IMR-90 (cell line): ENCODE measurements around the gene RPN2. TPM values are rescaled to one million over a fixed set of nuclear protein-coding genes. Genes with fewer than 3 reads are reported as not detected.

Experiments used
- ATAC-seq: fragments of 200-7000 bp; cut with Tn5 transposase; 2 replicates; pipeline ENCODE4 v1.9.1; 2020; ENCODE audit warnings: low read depth, mild to moderate bottlenecking, moderate library complexity
- BruUV-seq: library from RNA; stranded (reverse); fragments of 400-500 nt; replicated peaks from 2 replicates; lab custom pipeline; 2021; lab: Mats Ljungman, UMichigan
- CTCF ChIA-PET: fragments of 300-600 bp; formaldehyde crosslinking; extraction: SDS; loops from one replicate; lab custom pipeline; 2021; ENCODE audit warnings: antibody characterized with exemption; lab: Yijun Ruan, JAX
- POLR2A ChIA-PET: fragments of 300-600 bp; sonication (Branson Sonifier 250); formaldehyde crosslinking; loops from one replicate; lab custom pipeline; 2022; ENCODE audit warnings: antibody characterized with exemption; ENCODE audit not compliant: unreplicated experiment; lab: Charles Lee
- DNase-seq: peaks from one replicate; pipeline ENCODE4 v3.0.0; 2013
- H2AFZ ChIP-seq: replicated peaks from 2 replicates; pipeline ENCODE3; 2013; ENCODE audit warnings: low read length, mild to moderate bottlenecking; ENCODE audit not compliant: poor library complexity
- H2AK5ac ChIP-seq: 2 replicates; pipeline ENCODE4 v1.6.1; 2013; ENCODE audit warnings: low read depth, low read length, inconsistent platforms
- H2AK9ac ChIP-seq: replicated peaks from 2 replicates; pipeline ENCODE3; 2013; ENCODE audit warnings: mild to moderate bottlenecking, low read depth, low read length, moderate library complexity; ENCODE audit not compliant: poor library complexity
- H2BK120ac ChIP-seq: 2 replicates; pipeline ENCODE4 v1.6.1; 2013; ENCODE audit warnings: low read depth, low read length, inconsistent platforms
- H2BK15ac ChIP-seq: 3 replicates; pipeline ENCODE4 v1.6.1; 2013; ENCODE audit warnings: low read depth, low read length, inconsistent platforms
- H2BK20ac ChIP-seq: 2 replicates; pipeline ENCODE4 v1.6.1; 2013; ENCODE audit warnings: low read depth, mild to moderate bottlenecking, inconsistent platforms, low read length, moderate library complexity
- H2BK5ac ChIP-seq: 2 replicates; pipeline ENCODE4 v1.6.1; 2013; ENCODE audit warnings: mild to moderate bottlenecking, low read depth, low read length, inconsistent platforms; ENCODE audit not compliant: poor library complexity, severe bottlenecking
- H3K14ac ChIP-seq: replicated peaks from 2 replicates; pipeline ENCODE4 v1.6.1; 2013; ENCODE audit warnings: low read depth, low read length, inconsistent platforms
- H3K18ac ChIP-seq: 2 replicates; pipeline ENCODE4 v1.6.1; 2013; ENCODE audit warnings: low read depth, low read length, control low read depth
- H3K23ac ChIP-seq: 2 replicates; pipeline ENCODE4 v1.6.1; 2013; ENCODE audit warnings: low read depth, low read length, inconsistent platforms
- H3K27ac ChIP-seq: 2 replicates; pipeline ENCODE4 v1.5.1; 2013; ENCODE audit warnings: mild to moderate bottlenecking, control low read depth, low read length; ENCODE audit not compliant: insufficient read depth
- H3K27me3 ChIP-seq: 2 replicates; pipeline ENCODE4 v1.6.1; 2013; ENCODE audit warnings: low read length; ENCODE audit not compliant: control insufficient read depth, insufficient read depth
- H3K36me3 ChIP-seq: 2 replicates; pipeline ENCODE4 v1.6.1; 2013; ENCODE audit warnings: low read length, mixed read lengths; ENCODE audit not compliant: control insufficient read depth, insufficient read depth
- H3K4ac ChIP-seq: 2 replicates; pipeline ENCODE4 v1.6.1; 2013; ENCODE audit warnings: low read depth, low read length, inconsistent platforms
- H3K4me1 ChIP-seq: 2 replicates; pipeline ENCODE4 v1.6.1; 2013; ENCODE audit warnings: low read length, mixed read lengths; ENCODE audit not compliant: control insufficient read depth, insufficient read depth
- H3K4me2 ChIP-seq: 2 replicates; pipeline ENCODE4 v1.6.1; 2013; ENCODE audit warnings: low read depth, mild to moderate bottlenecking, control low read depth, low read length, moderate library complexity
- H3K4me3 ChIP-seq: 2 replicates; pipeline ENCODE4 v1.5.1; 2013; ENCODE audit warnings: low read depth, mild to moderate bottlenecking, control low read depth, low read length, moderate library complexity; ENCODE audit not compliant: insufficient read depth
- H3K56ac ChIP-seq: 2 replicates; pipeline ENCODE4 v1.6.1; 2013; ENCODE audit warnings: low read length, inconsistent platforms; ENCODE audit not compliant: insufficient read depth; ENCODE audit errors: extremely low read depth
- H3K79me1 ChIP-seq, 2 experiments: 2 replicates each; pipeline ENCODE4 v1.6.1; 2013; ENCODE audit warnings: low read length in 2 of 2, inconsistent platforms in 1 of 2, low read depth in 1 of 2
- H3K9ac ChIP-seq: 2 replicates; pipeline ENCODE4 v1.6.1; 2013; ENCODE audit warnings: low read depth, low read length, control low read depth
- H3K9me1 ChIP-seq: 2 replicates; pipeline ENCODE4 v1.6.1; 2013; ENCODE audit warnings: low read length, inconsistent platforms; ENCODE audit not compliant: insufficient read depth
- H3K9me3 ChIP-seq: 2 replicates; pipeline ENCODE4 v1.6.1; 2013; ENCODE audit warnings: low read length; ENCODE audit not compliant: control insufficient read depth, insufficient read depth
- H4K20me1 ChIP-seq: 2 replicates; pipeline ENCODE4 v1.6.1; 2013; ENCODE audit warnings: low read length, inconsistent platforms; ENCODE audit not compliant: insufficient read depth
- H4K5ac ChIP-seq: 2 replicates; pipeline ENCODE4 v1.6.1; 2013; ENCODE audit warnings: mild to moderate bottlenecking, low read depth, low read length, control low read depth
- H4K8ac ChIP-seq, 2 experiments: 2 replicates each; pipeline ENCODE4 v1.6.1; 2013; ENCODE audit warnings: low read depth in 2 of 2, low read length in 2 of 2, control low read depth in 1 of 2, inconsistent platforms in 1 of 2
- H4K91ac ChIP-seq: 2 replicates; pipeline ENCODE4 v1.6.1; 2013; ENCODE audit warnings: low read depth, low read length, inconsistent platforms; ENCODE audit not compliant: insufficient read depth
- BHLHE40 ChIP-seq: fragments of 150-350 bp; IDR thresholded peaks from 2 replicates; pipeline ENCODE4 v1.6.1; 2016; ENCODE audit warnings: mild to moderate bottlenecking, low read depth, low read length
- CEBPB ChIP-seq: IDR thresholded peaks from 2 replicates; pipeline ENCODE4 v1.6.1; 2012; ENCODE audit warnings: low read depth, low read length, improper control_type of control experiment
- FOS ChIP-seq: fragments of 150-350 bp; IDR thresholded peaks from 2 replicates; pipeline ENCODE4 v1.6.1; 2016; ENCODE audit warnings: low read depth, low read length
- MAZ ChIP-seq: IDR thresholded peaks from 2 replicates; pipeline ENCODE4 v1.6.1; 2012; ENCODE audit warnings: low read depth, mild to moderate bottlenecking, low read length, improper control_type of control experiment, moderate library complexity, borderline replicate concordance
- MXI1 ChIP-seq: IDR thresholded peaks from 2 replicates; pipeline ENCODE4 v1.6.1; 2012; ENCODE audit warnings: low read depth, mild to moderate bottlenecking, low read length, moderate library complexity, borderline replicate concordance
- NFE2L2 ChIP-seq: fragments of 150-350 bp; IDR thresholded peaks from 2 replicates; pipeline ENCODE4 v1.6.1; 2016; ENCODE audit warnings: low read depth, mild to moderate bottlenecking, low read length
- POLR2A ChIP-seq: IDR thresholded peaks from 2 replicates; pipeline ENCODE4 v1.6.1; 2012; ENCODE audit warnings: mild to moderate bottlenecking, low read depth, low read length
- RAD21 ChIP-seq: IDR thresholded peaks from 2 replicates; pipeline ENCODE4 v1.6.1; 2012; ENCODE audit warnings: low read length, improper control_type of control experiment
- SMC3 ChIP-seq: fragments of 150-350 bp; IDR thresholded peaks from 2 replicates; pipeline ENCODE4 v1.6.1; 2016; ENCODE audit warnings: low read depth, mild to moderate bottlenecking, antibody characterized with exemption, low read length, moderate library complexity
- WGBS, 2 experiments: methylation state at CpG; one replicate each; pipeline versions ENCODE4 v1.1.5 to v1.1.7; 2013; ENCODE audit warnings: missing lambda C conversion rate in 2 of 2; ENCODE audit not compliant: insufficient read length in 1 of 2; ENCODE audit errors: extremely low coverage in 2 of 2; 5-methylcytosine and 5-hydroxymethylcytosine counted together
- dilution Hi-C: fragments of 300-500 bp; cut with HindIII; formaldehyde crosslinking; loops from one replicate; pipeline ENCODE4 v1.14.3; 2018; ENCODE audit warnings: low sequenced_read_pairs; ENCODE audit not compliant: unreplicated experiment
- in situ Hi-C: fragments of 300-500 bp; cut with MboI; formaldehyde crosslinking; loops from 3 replicates; pipeline ENCODE4 v1.14.3; 2019; ENCODE audit warnings: low sequenced_read_pairs, inconsistent platforms, mixed read lengths
- intact Hi-C: fragments of 100-400 bp; cut with micrococcal nuclease; formaldehyde crosslinking; loops from 2 replicates; pipeline ENCODE4 v1.10.0; 2022
- polyA plus RNA-seq, 3 experiments: library from polyadenylated mRNA; depleted of rRNA; stranded (reverse); fragments of >200 nt; gene quantifications; 2 replicates each; pipeline ENCODE4 v1.2.3, GENCODE V29; 2012; ENCODE audit warnings: low replicate concordance in 1 of 3
- total RNA-seq: library from RNA; depleted of rRNA; stranded (reverse); fragments of >200 nt; gene quantifications from 2 replicates; pipeline ENCODE4 v1.2.3, GENCODE V29; 2012
- TF ChIP-seq, protein P1 (sequence below): conservative IDR thresholded peaks from 2 replicates; pipeline ENCODE4 v1.5.1; 2012; ENCODE audit warnings: mild to moderate bottlenecking, low read depth, low read length, improper control_type of control experiment

RPN2 gene
- total and polyA plus RNA-seq, 2 of the 4 experiments (the other 2 are of a cell fraction): 305 to 481 TPM

DNA sequence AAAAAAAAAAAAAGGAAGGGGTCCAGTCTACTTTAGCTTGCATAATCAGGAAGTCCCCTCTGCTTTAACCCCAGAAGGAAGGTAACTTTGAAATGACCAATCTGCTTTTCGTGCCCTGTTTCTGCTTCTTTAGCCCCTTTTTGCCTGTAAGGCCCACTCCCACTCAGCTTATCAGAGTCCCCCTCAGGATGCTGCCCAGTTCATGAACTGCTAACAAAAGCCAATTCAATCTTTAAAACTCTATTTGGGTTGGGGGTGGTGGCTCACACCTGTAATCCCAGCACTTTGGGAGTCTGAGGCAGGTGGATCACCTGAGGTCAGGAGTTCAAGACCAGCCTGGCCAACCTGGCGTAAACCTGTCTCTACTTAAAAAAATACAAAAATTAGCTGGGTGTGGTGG is 70.2 kb downstream of the RPN2 start:
- Histone ChIP-seq H2BK15ac (no peak overlapping the region), H2AK5ac (no peak overlapping the region), H2AK9ac (no peak overlapping the region), H2BK120ac (no peak overlapping the region), H3K9ac (no peak overlapping the region), H3K56ac (no peak overlapping the region), H4K91ac (no peak overlapping the region), H3K36me3 (no peaks in the 10 kb centered on the region), H3K14ac (no peak overlapping the region), H3K27ac (no peak overlapping the region), H3K4me3 (no peak overlapping the region), H4K20me1 (no peaks in the 10 kb centered on the region), H4K5ac (no peak overlapping the region), H3K9me3 (peaks cover 3% of the 10 kb centered on the region), H3K18ac (no peak overlapping the region), H3K9me1 (no peaks in the 10 kb centered on the region; the same call in 1 of the 2 replicates), H2AFZ (no peak overlapping the region), H3K23ac (no peak overlapping the region), H2BK5ac (no peak overlapping the region), H2BK20ac (no peak overlapping the region), H3K4me1 (no peaks in the 10 kb centered on the region), H4K8ac (no peak overlapping the region), H3K4me2 (no peak overlapping the region), H3K27me3 (peaks cover 3% of the 10 kb centered on the region; the same call in 1 of the 2 replicates), H3K4ac (no peak overlapping the region), H3K79me1 (no peaks in the 10 kb centered on the region)
- DNase-seq: no peak
- TF ChIP-seq MXI1: no peak
- TF ChIP-seq POLR2A: no peak
- TF ChIP-seq NFE2L2: no peak
- no peak for TF ChIP-seq BHLHE40
- TF ChIP-seq MAZ: no peak
- no peak for TF ChIP-seq CEBPB
- TF ChIP-seq SMC3: no peak
- TF ChIP-seq RAD21: no peak
- TF ChIP-seq FOS: no peak
- TF ChIP-seq, protein P1, sequence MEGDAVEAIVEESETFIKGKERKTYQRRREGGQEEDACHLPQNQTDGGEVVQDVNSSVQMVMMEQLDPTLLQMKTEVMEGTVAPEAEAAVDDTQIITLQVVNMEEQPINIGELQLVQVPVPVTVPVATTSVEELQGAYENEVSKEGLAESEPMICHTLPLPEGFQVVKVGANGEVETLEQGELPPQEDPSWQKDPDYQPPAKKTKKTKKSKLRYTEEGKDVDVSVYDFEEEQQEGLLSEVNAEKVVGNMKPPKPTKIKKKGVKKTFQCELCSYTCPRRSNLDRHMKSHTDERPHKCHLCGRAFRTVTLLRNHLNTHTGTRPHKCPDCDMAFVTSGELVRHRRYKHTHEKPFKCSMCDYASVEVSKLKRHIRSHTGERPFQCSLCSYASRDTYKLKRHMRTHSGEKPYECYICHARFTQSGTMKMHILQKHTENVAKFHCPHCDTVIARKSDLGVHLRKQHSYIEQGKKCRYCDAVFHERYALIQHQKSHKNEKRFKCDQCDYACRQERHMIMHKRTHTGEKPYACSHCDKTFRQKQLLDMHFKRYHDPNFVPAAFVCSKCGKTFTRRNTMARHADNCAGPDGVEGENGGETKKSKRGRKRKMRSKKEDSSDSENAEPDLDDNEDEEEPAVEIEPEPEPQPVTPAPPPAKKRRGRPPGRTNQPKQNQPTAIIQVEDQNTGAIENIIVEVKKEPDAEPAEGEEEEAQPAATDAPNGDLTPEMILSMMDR: no peak
- in situ Hi-C loops (no loop called here), intact Hi-C loops (no loop called here), dilution Hi-C loops (no loop called here)
- 86% methylated on average over 1 of the region's 2 CpGs; no CpG with 5 or more reads in 1 of the 2 experiments for WGBS, 2 experiments
- CTCF ChIA-PET: no interaction called here
- ATAC-seq: no peak
- BruUV-seq: no TSS peak
- POLR2A ChIA-PET: no interaction called here
